HEK293 (cell line): ENCODE results near the gene DHPS.

Source experiments
- FEZF1 ChIP-seq: fragments of 450-650 bp; formaldehyde crosslinking; IDR thresholded peaks from 2 replicates; pipeline ENCODE4 v1.5.1; 2016; ENCODE audit warnings: missing biosample characterization, missing genetic modification characterization
- GFI1B ChIP-seq: fragments of 450-650 bp; formaldehyde crosslinking; IDR thresholded peaks from 2 replicates; pipeline ENCODE4 v1.5.1; 2016; ENCODE audit warnings: missing biosample characterization, missing genetic modification characterization
- GLI2 ChIP-seq: fragments of 450-650 bp; formaldehyde crosslinking; IDR thresholded peaks from 2 replicates; pipeline ENCODE4; 2017; ENCODE audit warnings: missing biosample characterization, missing genetic modification characterization, low read depth, borderline replicate concordance
- IKZF3 ChIP-seq: fragments of 450-650 bp; IDR thresholded peaks from 2 replicates; pipeline ENCODE4 v1.5.0; 2018; ENCODE audit warnings: missing biosample characterization, mild to moderate bottlenecking, missing genetic modification characterization, moderate library complexity
- KLF10 ChIP-seq: fragments of 450-650 bp; IDR thresholded peaks from 2 replicates; pipeline ENCODE4 v1.5.1; 2018; ENCODE audit warnings: missing biosample characterization, mild to moderate bottlenecking, missing genetic modification characterization
- OSR2 ChIP-seq: fragments of 450-650 bp; formaldehyde crosslinking; IDR thresholded peaks from 2 replicates; pipeline ENCODE4 v1.5.1; 2016; ENCODE audit warnings: missing biosample characterization, missing genetic modification characterization
- PRDM1 ChIP-seq: fragments of 450-650 bp; formaldehyde crosslinking; IDR thresholded peaks from 2 replicates; pipeline ENCODE4; 2016; ENCODE audit warnings: missing biosample characterization, missing genetic modification characterization
- TRIM28 ChIP-seq: IDR thresholded peaks from 2 replicates; pipeline ENCODE4 v1.6.1; 2011; ENCODE audit warnings: low read length, control low read depth, borderline replicate concordance
- ZEB2 ChIP-seq: fragments of 450-650 bp; formaldehyde crosslinking; IDR thresholded peaks from 2 replicates; pipeline ENCODE4 v1.5.1; 2016; ENCODE audit warnings: missing biosample characterization, missing genetic modification characterization
- ZFP41 ChIP-seq: fragments of 450-650 bp; formaldehyde crosslinking; IDR thresholded peaks from 2 replicates; pipeline ENCODE4 v1.5.1; 2016; ENCODE audit warnings: missing biosample characterization, missing genetic modification characterization, borderline replicate concordance
- ZNF132 ChIP-seq: fragments of 450-650 bp; formaldehyde crosslinking; IDR thresholded peaks from 2 replicates; pipeline ENCODE4 v1.5.1; 2017; ENCODE audit warnings: missing biosample characterization, missing genetic modification characterization, borderline replicate concordance
- ZNF133 ChIP-seq: fragments of 450-650 bp; formaldehyde crosslinking; IDR thresholded peaks from 2 replicates; pipeline ENCODE4 v1.5.1; 2016; ENCODE audit warnings: missing biosample characterization, missing genetic modification characterization
- ZNF138 ChIP-seq: fragments of 450-650 bp; formaldehyde crosslinking; IDR thresholded peaks from 2 replicates; pipeline ENCODE4 v1.5.1; 2016; ENCODE audit warnings: missing biosample characterization, missing genetic modification characterization, borderline replicate concordance
- ZNF140 ChIP-seq: fragments of 450-650 bp; formaldehyde crosslinking; IDR thresholded peaks from 2 replicates; pipeline ENCODE4 v1.5.1; 2016; ENCODE audit warnings: missing biosample characterization, missing genetic modification characterization
- ZNF157 ChIP-seq: fragments of 450-650 bp; formaldehyde crosslinking; IDR thresholded peaks from 2 replicates; pipeline ENCODE4 v1.5.1; 2016; ENCODE audit warnings: missing biosample characterization, missing genetic modification characterization
- ZNF19 ChIP-seq: fragments of 450-650 bp; formaldehyde crosslinking; IDR thresholded peaks from 2 replicates; pipeline ENCODE4; 2016; ENCODE audit warnings: missing biosample characterization, missing genetic modification characterization, low read depth
- ZNF23 ChIP-seq: fragments of 450-650 bp; formaldehyde crosslinking; IDR thresholded peaks from 2 replicates; pipeline ENCODE4 v1.5.1; 2016; ENCODE audit warnings: missing biosample characterization, missing genetic modification characterization, borderline replicate concordance
- ZNF24 ChIP-seq: fragments of 450-650 bp; formaldehyde crosslinking; IDR thresholded peaks from 2 replicates; pipeline ENCODE4 v1.5.1; 2016; ENCODE audit warnings: missing biosample characterization, missing genetic modification characterization
- ZNF366 ChIP-seq: fragments of 450-650 bp; formaldehyde crosslinking; conservative IDR thresholded peaks from 2 replicates; pipeline ENCODE4 v1.5.1; 2016; ENCODE audit warnings: missing biosample characterization, missing genetic modification characterization
- ZNF404 ChIP-seq: fragments of 450-650 bp; formaldehyde crosslinking; IDR thresholded peaks from 2 replicates; pipeline ENCODE4 v1.5.1; 2017; ENCODE audit warnings: missing biosample characterization, missing genetic modification characterization
- ZNF423 ChIP-seq: fragments of 450-650 bp; formaldehyde crosslinking; IDR thresholded peaks from 2 replicates; pipeline ENCODE4 v1.5.1; 2016; ENCODE audit warnings: missing biosample characterization, missing genetic modification characterization
- ZNF473 ChIP-seq: fragments of 450-650 bp; formaldehyde crosslinking; IDR thresholded peaks from 2 replicates; pipeline ENCODE4 v1.5.1; 2017; ENCODE audit warnings: missing biosample characterization, missing genetic modification characterization
- ZNF585B ChIP-seq: fragments of 450-650 bp; formaldehyde crosslinking; IDR thresholded peaks from 2 replicates; pipeline ENCODE4 v1.5.1; 2016; ENCODE audit warnings: missing biosample characterization, missing genetic modification characterization
- ZNF610 ChIP-seq: fragments of 450-650 bp; formaldehyde crosslinking; IDR thresholded peaks from 2 replicates; pipeline ENCODE4 v1.5.1; 2016; ENCODE audit warnings: missing biosample characterization, missing genetic modification characterization, borderline replicate concordance
- ZNF747 ChIP-seq: fragments of 450-650 bp; formaldehyde crosslinking; IDR thresholded peaks from 2 replicates; pipeline ENCODE4 v1.5.1; 2016; ENCODE audit warnings: missing biosample characterization, missing genetic modification characterization
- ZNF785 ChIP-seq: fragments of 450-650 bp; formaldehyde crosslinking; IDR thresholded peaks from 2 replicates; pipeline ENCODE4 v1.5.1; 2016; ENCODE audit warnings: missing biosample characterization, missing genetic modification characterization
- ZNF792 ChIP-seq: fragments of 450-650 bp; formaldehyde crosslinking; IDR thresholded peaks from 2 replicates; pipeline ENCODE4 v1.5.1; 2016; ENCODE audit warnings: missing biosample characterization, missing genetic modification characterization
- ZNF843 ChIP-seq: fragments of 450-650 bp; formaldehyde crosslinking; IDR thresholded peaks from 2 replicates; pipeline ENCODE4 v1.5.1; 2016; ENCODE audit warnings: missing biosample characterization, missing genetic modification characterization
- TF ChIP-seq, protein P1 (sequence below): fragments of 450-650 bp; formaldehyde crosslinking; conservative IDR thresholded peaks from 2 replicates; pipeline ENCODE4 v1.5.1; 2016; ENCODE audit warnings: low read depth, missing biosample characterization, missing genetic modification characterization
- TF ChIP-seq, protein P2 (sequence below): fragments of 450-650 bp; formaldehyde crosslinking; IDR thresholded peaks from 2 replicates; pipeline ENCODE4 v1.5.1; 2016; ENCODE audit warnings: missing biosample characterization, missing genetic modification characterization
- TF ChIP-seq, protein P3 (sequence below): fragments of 450-650 bp; formaldehyde crosslinking; IDR thresholded peaks from 2 replicates; pipeline ENCODE4 v1.5.1; 2016; ENCODE audit warnings: missing biosample characterization, missing genetic modification characterization
- TF ChIP-seq, protein P4 (sequence below): fragments of 450-650 bp; formaldehyde crosslinking; IDR thresholded peaks from 2 replicates; pipeline ENCODE4 v1.5.0; 2017; ENCODE audit warnings: missing biosample characterization, missing genetic modification characterization, borderline replicate concordance

DHPS gene

DNA sequence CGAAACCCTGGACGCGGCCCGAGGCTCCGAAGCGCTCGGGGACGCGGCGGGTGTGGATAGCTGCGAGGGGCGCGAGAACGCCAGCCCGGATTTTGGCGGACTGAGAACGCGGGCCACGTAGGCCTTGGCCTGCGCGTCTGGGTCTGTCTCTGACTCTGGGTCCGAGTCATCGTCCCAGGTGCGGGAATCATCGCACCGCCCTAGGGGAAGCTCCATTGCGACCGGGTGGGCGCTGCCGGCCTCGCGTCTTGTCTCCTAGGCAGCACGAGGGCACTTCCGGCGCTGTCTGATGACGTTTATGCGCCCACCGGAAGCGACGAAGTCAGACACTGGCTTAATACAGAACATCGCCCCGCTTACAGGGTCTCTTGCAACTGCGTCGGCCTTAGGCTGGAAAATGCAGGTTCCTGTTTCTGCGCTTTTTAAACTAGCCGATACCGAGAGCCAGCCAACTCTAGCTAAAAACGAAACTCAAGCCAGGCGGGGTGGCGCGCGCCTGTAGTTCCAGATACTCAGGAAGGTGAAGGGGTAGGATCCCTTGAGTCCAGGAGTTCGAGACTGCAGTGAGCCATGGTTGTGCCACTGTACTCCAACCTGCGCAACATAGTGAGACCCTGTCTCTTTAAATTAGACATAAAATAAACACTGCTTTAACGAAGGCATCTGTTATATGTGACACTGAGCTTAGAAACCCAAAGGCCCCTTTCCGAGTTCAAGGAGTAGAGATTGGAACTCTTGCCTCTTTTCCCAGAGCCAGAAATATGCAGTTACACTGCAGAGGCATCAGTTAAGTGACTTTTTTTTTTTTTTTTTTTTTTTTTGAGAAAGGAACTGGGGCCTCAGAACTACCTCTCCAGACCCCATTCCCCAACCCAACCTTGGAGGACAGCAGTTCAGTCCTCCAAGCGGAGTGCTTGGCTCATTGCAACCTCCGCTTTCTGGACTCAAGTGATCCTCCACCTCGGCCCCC lies 15.0 kb upstream of the DHPS start, which contains the start of gene FBXW9 (continued):
- TF ChIP-seq KLF10 (peak; percentile 79; the same call in 1 of the 2 replicates), ZNF747 (tag by site-specific recombination) (no peak), PRDM1 (tag by site-specific recombination) (no peak), ZNF473 (tag by site-specific recombination) (no peak), ZNF366 (tag by site-specific recombination) (no peak), FEZF1 (tag by site-specific recombination) (no peak), ZNF785 (no peak), ZNF423 (tag by site-specific recombination) (no peak), ZNF843 (tag by site-specific recombination) (peak; percentile 60; the same call in 1 of the 2 replicates), ZNF24 (tag by site-specific recombination) (peak; percentile 61; the same call in 1 of the 2 replicates), ZNF404 (tag by site-specific recombination) (no peak), GLI2 (tag by site-specific recombination) (no peak), ZNF585B (tag by site-specific recombination) (no peak), ZNF157 (tag by site-specific recombination) (no peak), GFI1B (tag by site-specific recombination) (no peak), ZEB2 (tag by site-specific recombination) (peak; percentile 77), ZNF140 (tag by site-specific recombination) (no peak), ZNF132 (tag by site-specific recombination) (no peak), ZNF23 (tag by site-specific recombination) (no peak), ZNF792 (no peak), ZFP41 (tag by site-specific recombination) (no peak), ZNF610 (tag by site-specific recombination) (no peak), IKZF3 (tag by site-specific recombination) (no peak), TRIM28 (no peak), ZNF133 (tag by site-specific recombination) (no peak), ZNF19 (no peak), OSR2 (tag by site-specific recombination) (no peak), ZNF138 (tag by site-specific recombination) (no peak)
- TF ChIP-seq, protein P1, sequence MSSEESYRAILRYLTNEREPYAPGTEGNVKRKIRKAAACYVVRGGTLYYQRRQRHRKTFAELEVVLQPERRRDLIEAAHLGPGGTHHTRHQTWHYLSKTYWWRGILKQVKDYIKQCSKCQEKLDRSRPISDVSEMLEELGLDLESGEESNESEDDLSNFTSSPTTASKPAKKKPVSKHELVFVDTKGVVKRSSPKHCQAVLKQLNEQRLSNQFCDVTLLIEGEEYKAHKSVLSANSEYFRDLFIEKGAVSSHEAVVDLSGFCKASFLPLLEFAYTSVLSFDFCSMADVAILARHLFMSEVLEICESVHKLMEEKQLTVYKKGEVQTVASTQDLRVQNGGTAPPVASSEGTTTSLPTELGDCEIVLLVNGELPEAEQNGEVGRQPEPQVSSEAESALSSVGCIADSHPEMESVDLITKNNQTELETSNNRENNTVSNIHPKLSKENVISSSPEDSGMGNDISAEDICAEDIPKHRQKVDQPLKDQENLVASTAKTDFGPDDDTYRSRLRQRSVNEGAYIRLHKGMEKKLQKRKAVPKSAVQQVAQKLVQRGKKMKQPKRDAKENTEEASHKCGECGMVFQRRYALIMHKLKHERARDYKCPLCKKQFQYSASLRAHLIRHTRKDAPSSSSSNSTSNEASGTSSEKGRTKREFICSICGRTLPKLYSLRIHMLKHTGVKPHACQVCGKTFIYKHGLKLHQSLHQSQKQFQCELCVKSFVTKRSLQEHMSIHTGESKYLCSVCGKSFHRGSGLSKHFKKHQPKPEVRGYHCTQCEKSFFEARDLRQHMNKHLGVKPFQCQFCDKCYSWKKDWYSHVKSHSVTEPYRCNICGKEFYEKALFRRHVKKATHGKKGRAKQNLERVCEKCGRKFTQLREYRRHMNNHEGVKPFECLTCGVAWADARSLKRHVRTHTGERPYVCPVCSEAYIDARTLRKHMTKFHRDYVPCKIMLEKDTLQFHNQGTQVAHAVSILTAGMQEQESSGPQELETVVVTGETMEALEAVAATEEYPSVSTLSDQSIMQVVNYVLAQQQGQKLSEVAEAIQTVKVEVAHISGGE (tag by site-specific recombination), result peak; percentile 88
- TF ChIP-seq, protein P2, sequence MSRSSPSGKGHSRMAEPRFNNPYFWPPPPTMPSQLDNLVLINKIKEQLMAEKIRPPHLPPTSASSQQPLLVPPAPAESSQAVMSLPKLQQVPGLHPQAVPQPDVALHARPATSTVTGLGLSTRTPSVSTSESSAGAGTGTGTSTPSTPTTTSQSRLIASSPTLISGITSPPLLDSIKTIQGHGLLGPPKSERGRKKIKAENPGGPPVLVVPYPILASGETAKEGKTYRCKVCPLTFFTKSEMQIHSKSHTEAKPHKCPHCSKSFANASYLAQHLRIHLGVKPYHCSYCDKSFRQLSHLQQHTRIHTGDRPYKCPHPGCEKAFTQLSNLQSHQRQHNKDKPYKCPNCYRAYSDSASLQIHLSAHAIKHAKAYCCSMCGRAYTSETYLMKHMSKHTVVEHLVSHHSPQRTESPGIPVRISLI, result peak; percentile 91
- TF ChIP-seq, protein P3, sequence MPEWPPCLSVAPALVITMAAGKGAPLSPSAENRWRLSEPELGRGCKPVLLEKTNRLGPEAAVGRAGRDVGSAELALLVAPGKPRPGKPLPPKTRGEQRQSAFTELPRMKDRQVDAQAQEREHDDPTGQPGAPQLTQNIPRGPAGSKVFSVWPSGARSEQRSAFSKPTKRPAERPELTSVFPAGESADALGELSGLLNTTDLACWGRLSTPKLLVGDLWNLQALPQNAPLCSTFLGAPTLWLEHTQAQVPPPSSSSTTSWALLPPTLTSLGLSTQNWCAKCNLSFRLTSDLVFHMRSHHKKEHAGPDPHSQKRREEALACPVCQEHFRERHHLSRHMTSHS (tag by site-specific recombination), result no peak
- TF ChIP-seq, protein P4, sequence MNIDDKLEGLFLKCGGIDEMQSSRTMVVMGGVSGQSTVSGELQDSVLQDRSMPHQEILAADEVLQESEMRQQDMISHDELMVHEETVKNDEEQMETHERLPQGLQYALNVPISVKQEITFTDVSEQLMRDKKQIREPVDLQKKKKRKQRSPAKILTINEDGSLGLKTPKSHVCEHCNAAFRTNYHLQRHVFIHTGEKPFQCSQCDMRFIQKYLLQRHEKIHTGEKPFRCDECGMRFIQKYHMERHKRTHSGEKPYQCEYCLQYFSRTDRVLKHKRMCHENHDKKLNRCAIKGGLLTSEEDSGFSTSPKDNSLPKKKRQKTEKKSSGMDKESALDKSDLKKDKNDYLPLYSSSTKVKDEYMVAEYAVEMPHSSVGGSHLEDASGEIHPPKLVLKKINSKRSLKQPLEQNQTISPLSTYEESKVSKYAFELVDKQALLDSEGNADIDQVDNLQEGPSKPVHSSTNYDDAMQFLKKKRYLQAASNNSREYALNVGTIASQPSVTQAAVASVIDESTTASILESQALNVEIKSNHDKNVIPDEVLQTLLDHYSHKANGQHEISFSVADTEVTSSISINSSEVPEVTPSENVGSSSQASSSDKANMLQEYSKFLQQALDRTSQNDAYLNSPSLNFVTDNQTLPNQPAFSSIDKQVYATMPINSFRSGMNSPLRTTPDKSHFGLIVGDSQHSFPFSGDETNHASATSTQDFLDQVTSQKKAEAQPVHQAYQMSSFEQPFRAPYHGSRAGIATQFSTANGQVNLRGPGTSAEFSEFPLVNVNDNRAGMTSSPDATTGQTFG (tag by site-specific recombination), result no peak
